ENCODE results near the gene CS. TPM values are rescaled to one million over a fixed set of nuclear protein-coding genes. Genes with fewer than 3 reads are reported as not detected.
"Not testable (repeated sequence)": the region's sequence is repeated elsewhere in the genome, so short reads cannot be mapped to it uniquely, and the experiment has no call there.

CS gene
- total RNA-seq, 4 donors from 2014 or later: 40.0 to 157 (median 72.8) TPM

GRCh38 chr12:56339158-56339422, 39.0 kb upstream of the CS start:
- no peak for TF ChIP-seq CTCF (IDR thresholded peaks at IDR 0.05)
- no peaks in the 10 kb centered on the region for H3K4me1 ChIP-seq
- H3K27me3 ChIP-seq: no peaks in the 10 kb centered on the region
- intact Hi-C loops (cut with DNase I; ENCODE audit: low total_unique reads): no loop called here
- DNase-seq: no peak
- H3K9me3 ChIP-seq: no peaks in the 10 kb centered on the region
- H3K4me3 ChIP-seq: no peak overlapping the region
- no peaks in the 10 kb centered on the region for H3K36me3 ChIP-seq
- H3K27ac ChIP-seq: no peak overlapping the region

GRCh38 chr12:56338308-56339157, 38.4 kb upstream of the CS start, which contains the start of gene IL23A:
TSS of gene IL23A (plus strand) at chr12:56338884. CDS start at chr12:56339045, 161 bp downstream.
- TF ChIP-seq CTCF (IDR thresholded peaks at IDR 0.05): no peak
- no peak for TF ChIP-seq POLR2A (IDR thresholded peaks at IDR 0.05)
- H3K36me3 ChIP-seq: no peaks in the 10 kb centered on the region
- DNase-seq: no peak
- no peak within 1 kb of the TSS for H3K4me3 ChIP-seq
- no peaks in the 10 kb centered on the region for H3K4me1 ChIP-seq
- no peaks in the 10 kb centered on the region for H3K9me3 ChIP-seq
- intact Hi-C loops (cut with DNase I; ENCODE audit: low total_unique reads): no loop called here
- H3K27ac ChIP-seq: no peak within 1 kb of the TSS
- no peaks in the 10 kb centered on the region for H3K27me3 ChIP-seq

- Histone ChIP-seq H3K4me1 (no peaks in the 10 kb centered on the region), H3K27me3 (no peaks in the 10 kb centered on the region), H3K27ac (no peak overlapping the region), H3K4me3 (no peak overlapping the region), H3K36me3 (no peaks in the 10 kb centered on the region), H3K9me3 (no peaks in the 10 kb centered on the region)
- DNase-seq: no peak
- no peak for TF ChIP-seq POLR2A (IDR thresholded peaks at IDR 0.05)
- no peak for TF ChIP-seq CTCF (IDR thresholded peaks at IDR 0.05)
- intact Hi-C loops (cut with DNase I; ENCODE audit: low total_unique reads): no loop called here
Measured at GRCh38 chr12:56337753-56338251, 37.7 kb upstream of the CS start.

GRCh38 chr12:56336361-56337167, 36.4 kb upstream of the CS start:
- TF ChIP-seq POLR2A (IDR thresholded peaks at IDR 0.05) (no peak), CTCF (IDR thresholded peaks at IDR 0.05) (no peak)
- DNase-seq: no peak
- intact Hi-C loops (cut with DNase I; ENCODE audit: low total_unique reads): no loop called here

GRCh38 chr12:56335527-56335926, 35.4 kb upstream of the CS start:
- H3K4me1 ChIP-seq; intact Hi-C loops (cut with DNase I; ENCODE audit: low total_unique reads): not testable (repeated sequence)

More at GRCh38 chr12:56336361-56337167, 36.4 kb upstream of the CS start:
- Histone ChIP-seq H3K4me3 (no peak overlapping the region), H3K36me3 (no peaks in the 10 kb centered on the region), H3K9me3 (no peaks in the 10 kb centered on the region), H3K27me3 (no peaks in the 10 kb centered on the region), H3K27ac (no peak overlapping the region), H3K4me1 (no peaks in the 10 kb centered on the region)

More at GRCh38 chr12:56335527-56335926, 35.4 kb upstream of the CS start:
- H3K27me3 ChIP-seq, DNase-seq, H3K4me3 ChIP-seq, H3K27ac ChIP-seq, H3K9me3 ChIP-seq, H3K36me3 ChIP-seq: not testable (repeated sequence)

All from uterus (tissue), 4 donors.